Stimulated activated naive CD4-positive, alpha-beta T cell (primary cell): ENCODE data around the gene PSMD1.
"Not testable (repeated sequence)": the region's sequence is repeated elsewhere in the genome, so short reads cannot be mapped to it uniquely, and the experiment has no call there.

Experiments used
- DNase-seq, 6 experiments: peaks; one replicate each; lab custom pipeline; 2025; lab: John Stamatoyannopoulos, UW

The PSMD1 gene

GRCh38 chr2:231056453-231057416 is at the start of gene PSMD1:
Gene PSMD1, plus strand, starts transcription at chr2:231056867. Its CDS starts 159 bp downstream, at chr2:231057026.
- DNase-seq, result peak; percentile 88 to 100 (median 93)

DNA sequence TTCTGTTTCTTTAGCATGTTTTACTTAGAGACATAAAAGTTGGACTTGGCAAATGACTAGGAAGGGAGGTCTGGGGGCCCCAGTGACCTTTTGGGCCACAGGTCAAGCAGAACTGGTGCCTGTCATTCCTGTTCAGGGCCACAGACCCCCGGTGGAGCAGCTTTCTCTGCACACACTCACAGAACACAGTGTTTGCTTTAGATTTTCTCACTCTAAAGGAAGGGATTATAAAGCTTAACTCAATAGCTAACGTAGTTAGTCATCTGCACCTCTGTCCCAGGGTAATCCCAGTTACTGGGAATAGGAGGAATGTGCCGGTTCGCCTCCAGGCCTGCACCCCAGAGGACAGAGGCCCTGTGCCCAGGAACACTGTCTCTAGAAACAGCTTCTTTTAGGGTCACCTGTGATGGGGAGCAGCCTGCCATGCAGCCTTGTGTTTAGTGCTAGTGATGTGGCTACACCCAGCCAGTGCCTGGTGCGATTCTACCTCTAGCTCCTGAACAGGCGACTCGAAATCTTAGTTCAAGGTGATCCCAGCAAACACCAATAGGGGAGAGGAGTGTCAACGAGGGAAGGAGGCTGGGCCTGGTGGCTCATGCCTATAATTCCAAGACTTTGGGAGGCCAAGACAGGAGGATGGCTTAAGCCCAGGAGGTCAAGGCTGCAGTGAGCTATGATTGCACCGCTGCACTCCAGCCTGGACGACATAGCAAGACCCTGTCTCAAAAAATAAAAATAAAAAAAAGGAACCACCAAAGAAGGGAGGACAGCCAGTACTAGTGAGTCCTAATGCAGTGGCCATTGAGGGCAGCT is 49.2 kb upstream of the PSMD1 start:
- DNase-seq, result no peak

DNA sequence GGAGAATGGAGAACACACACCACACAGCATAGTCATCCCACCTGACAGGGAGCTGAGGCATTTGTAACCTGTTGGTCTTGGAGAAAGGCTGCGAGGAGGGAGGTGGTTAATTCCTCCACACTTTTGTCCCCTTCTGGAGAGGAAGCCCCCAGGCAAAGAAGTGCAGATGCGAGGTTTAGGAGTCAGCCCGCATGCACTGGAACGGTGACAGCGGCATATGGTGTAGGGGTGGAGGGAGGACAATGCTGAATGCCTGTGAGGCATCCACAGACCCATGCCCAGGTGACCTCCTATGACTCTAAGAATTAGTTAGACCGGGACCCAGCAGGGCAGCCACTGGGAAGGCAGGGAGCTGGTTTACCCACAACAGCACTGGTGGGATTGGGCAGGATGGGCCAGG is 48.5 kb upstream of the PSMD1 start:
- DNase-seq, result no peak

- no peak for DNase-seq
These were observed 47.3 kb upstream of the PSMD1 start for GRCh38 chr2:231009236-231009919.

DNA sequence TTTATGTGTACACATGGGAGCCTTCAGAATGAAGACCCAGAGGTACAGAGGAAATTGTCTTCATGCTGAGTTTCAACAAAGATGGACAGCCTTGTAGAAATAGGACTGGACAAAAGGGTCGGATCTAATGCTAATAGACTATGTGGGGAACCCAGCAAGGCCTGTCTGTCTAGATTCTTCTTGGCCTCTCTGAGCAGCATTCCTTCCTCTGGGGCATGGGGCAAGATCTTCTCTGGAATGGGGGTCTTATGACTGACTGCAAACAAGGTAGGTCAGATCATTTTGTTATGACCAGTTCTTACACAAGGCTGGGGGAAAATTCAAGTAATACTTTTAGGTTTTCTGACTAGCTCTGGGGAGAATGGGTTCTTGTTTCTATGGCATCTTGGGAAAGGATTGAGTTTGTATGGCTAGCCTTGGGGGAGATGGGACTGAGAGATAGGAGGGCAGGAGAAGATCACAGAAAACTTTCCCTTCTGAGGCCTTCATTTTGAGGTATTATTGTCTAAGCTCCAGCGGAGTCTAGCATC is 46.4 kb upstream of the PSMD1 start:
- DNase-seq, result no peak

- DNase-seq, result no peak
These were observed 45.1 kb upstream of the PSMD1 start for GRCh38 chr2:231011526-231011925.

- DNase-seq, result no peak
These were observed 44.2 kb upstream of the PSMD1 start for GRCh38 chr2:231012463-231012862.

- DNase-seq, result no peak
These were observed 42.8 kb upstream of the PSMD1 start for GRCh38 chr2:231013820-231014219.

GRCh38 chr2:231015478-231015877 is 41.2 kb upstream of the PSMD1 start:
- DNase-seq, result no peak

GRCh38 chr2:231015926-231016325 is 40.7 kb upstream of the PSMD1 start:
- no peak for DNase-seq

DNA sequence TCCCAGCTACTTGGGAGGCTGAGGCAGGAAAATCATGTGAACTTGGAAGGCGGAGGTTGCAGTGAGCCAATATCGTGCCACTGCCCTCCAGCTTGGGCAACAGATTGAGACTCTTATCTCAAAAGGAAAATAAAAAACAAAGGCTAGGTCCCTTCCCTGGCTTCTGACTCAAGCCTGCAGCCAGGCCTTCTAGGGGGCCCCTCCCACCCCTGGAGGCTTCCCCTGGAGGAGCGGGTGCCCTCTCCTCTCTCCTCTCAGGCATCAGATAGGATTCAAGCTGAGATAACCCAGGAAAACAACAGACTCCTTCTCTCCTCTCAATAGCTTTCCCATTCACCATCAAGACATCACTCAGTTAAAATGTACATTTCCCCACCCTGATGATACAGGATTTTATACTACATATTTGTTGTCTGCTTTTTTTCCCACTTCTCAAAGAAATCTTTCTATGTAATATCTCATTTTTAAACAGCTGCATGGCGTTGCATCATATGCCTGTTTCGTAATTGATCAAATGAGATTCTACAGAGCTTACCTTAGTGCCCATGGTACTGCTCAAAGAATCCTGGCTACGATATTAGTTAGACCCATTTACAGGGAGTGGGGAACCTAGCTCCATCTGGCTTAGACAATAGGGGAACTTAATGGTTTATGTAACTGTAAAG is 40.0 kb upstream of the PSMD1 start:
- DNase-seq, result no peak

GRCh38 chr2:231017231-231017598 is 39.5 kb upstream of the PSMD1 start:
- DNase-seq, result no peak

DNA sequence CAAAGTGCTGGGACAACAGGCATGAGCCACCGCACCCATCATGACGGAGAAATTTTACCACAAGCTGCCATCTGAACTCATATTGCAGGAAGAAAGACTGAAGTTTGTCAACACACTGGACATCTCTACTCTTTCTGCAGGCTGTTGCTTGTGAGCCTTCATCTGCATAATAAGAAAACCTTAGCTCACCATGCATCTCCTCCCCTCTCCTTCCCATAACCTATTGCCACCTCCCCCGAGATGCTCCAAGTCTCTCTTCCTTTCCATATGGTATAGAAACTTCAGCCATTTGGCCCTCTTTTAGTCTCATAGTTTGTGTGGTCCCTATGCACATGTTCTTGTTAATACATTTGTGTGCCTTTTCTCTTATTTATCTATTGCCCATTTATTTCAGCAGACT is 38.5 kb upstream of the PSMD1 start:
- DNase-seq, result no peak

DNA sequence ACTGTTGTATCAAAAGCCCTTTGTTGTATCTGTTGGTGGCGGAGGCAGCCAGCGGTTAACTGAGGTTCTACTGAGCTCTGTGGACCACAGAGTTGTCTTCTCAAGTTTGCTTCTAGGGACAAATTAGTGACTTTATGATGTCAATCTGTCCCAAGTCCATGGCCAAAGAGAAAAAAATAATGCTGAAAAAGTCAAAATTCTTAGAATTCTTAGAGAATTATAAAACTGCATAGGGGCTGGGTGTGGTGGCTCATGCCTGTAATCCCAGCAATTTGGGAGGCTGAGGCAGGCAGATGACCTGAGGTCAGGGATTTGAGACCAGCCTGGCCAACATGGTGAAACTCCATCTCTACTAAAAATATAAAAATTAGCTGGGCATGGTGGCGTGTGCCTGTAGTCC is 31.6 kb upstream of the PSMD1 start:
- not testable (repeated sequence) for DNase-seq

GRCh38 chr2:231028889-231029288 is 27.8 kb upstream of the PSMD1 start:
- DNase-seq, result no peak

GRCh38 chr2:231029563-231029962 is 27.1 kb upstream of the PSMD1 start:
- DNase-seq, result no peak

- no peak for DNase-seq
These were observed 25.9 kb upstream of the PSMD1 start for GRCh38 chr2:231030725-231031124.

GRCh38 chr2:231032575-231033140 is 24.0 kb upstream of the PSMD1 start:
- DNase-seq, result no peak

DNA sequence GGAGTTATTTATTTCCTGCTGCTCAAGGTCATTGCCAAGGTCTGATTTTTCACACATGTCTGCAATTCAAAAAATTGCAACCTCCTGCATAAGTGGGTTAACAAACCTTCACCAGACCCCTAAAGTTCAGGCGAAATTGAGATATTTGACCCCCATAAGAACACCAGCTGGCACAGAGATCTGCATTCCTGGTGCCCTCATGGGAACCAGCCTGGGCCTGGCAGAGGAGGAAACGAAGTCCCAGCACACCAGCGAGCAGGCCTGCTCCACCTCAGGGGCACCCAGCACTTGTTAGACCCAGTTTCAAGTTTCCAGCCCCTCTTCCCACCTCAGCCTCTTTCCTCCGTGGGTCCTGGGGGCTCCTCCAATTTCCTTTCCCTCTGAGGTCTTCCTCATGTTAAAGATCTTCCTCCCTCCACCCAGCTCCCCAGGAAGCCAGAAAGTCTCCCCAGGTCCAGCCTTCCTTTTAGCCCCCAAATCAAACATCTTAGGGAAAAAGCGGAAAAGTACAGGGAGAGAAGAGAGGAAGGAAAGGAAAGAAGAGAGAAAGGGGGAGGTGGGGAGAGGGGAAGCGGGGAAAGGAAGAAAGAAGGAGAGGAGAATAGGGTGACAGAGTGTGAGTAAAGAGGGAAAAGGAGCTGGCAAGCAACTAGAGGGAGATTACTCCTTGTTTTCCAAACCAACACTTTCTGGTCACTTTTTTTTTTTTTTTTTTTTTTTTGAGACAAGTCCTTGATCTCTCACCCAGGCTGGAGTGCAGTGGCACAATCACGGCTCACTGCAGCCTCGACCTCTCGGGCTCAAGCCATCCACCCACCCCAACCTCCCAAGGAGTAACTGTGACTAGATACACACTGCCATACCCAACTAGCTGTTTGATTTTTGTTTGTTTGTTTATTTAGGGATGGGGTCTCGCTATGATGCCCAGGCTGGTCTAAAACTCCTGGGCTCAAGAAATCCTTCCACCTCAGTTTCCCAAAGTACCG is 23.2 kb upstream of the PSMD1 start:
- DNase-seq, result no peak

DNA sequence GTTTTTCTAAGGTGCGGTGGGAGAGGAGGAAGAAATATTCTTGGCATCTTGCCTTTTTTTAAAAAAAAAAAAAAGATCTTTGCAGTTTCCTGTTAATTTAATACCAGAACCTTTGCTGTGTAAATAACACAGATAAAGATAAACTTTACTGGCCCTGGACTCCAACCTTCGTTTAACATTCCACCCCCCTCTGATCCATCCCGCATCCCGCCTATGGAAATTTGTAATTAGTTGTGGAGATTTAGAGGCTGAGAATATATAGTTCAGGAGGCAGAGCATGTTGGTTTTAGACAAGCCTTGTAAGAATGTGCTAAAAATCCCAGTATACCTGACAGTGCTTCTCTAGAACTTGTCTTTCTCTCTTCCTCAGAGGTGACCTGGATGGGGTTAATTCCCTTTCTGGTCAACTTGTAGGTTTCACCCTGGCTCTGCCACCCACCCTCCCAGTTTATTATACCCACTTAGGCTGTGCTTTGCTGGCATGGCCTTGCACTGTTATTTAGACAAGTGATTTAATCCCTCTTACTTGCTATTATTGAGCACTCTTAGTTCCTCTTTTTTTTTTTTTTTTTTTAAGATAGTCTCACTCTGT is 22.3 kb upstream of the PSMD1 start:
- no peak for DNase-seq
